Small intestine (tissue), 7 donors: Measurements from ENCODE around the gene SUGCT. TPM values are rescaled to one million over a fixed set of nuclear protein-coding genes. Genes with fewer than 3 reads are reported as not detected.
"Not testable (repeated sequence)": the region's sequence is repeated elsewhere in the genome, so short reads cannot be mapped to it uniquely, and the experiment has no call there.

Experiments used
- DNase-seq, 2 donors: peaks; one replicate each; pipeline versions ENCODE4 v3.0.0 to v3.0.0-alpha.2; 2013
- FAIRE-seq: peaks from 2 replicates; lab custom pipeline; 2012; peaks lifted over from hg19 to GRCh38; lab: Jason Lieb, UNC
- H3K27ac ChIP-seq, 3 donors: one replicate each; pipeline ENCODE4 v1.5.1; 2013; ENCODE audit warnings: low read length in 2 of 3, mild to moderate bottlenecking in 2 of 3, control low read depth in 1 of 3, inconsistent platforms in 1 of 3, low read depth in 1 of 3, moderate library complexity in 1 of 3
- H3K27me3 ChIP-seq, 3 donors: one replicate each; pipeline ENCODE4 v1.6.1; 2013; ENCODE audit warnings: low read length in 3 of 3, inconsistent platforms in 1 of 3; ENCODE audit not compliant: control insufficient read depth in 3 of 3, insufficient read depth in 3 of 3
- H3K36me3 ChIP-seq, 3 donors: one replicate each; pipeline ENCODE4 v1.6.1; 2013; ENCODE audit warnings: low read length in 3 of 3, inconsistent platforms in 1 of 3, low read depth in 1 of 3, mild to moderate bottlenecking in 1 of 3, moderate library complexity in 1 of 3; ENCODE audit not compliant: control insufficient read depth in 3 of 3, insufficient read depth in 2 of 3
- H3K4me1 ChIP-seq, 3 donors: one replicate each; pipeline ENCODE4 v1.6.1; 2013; ENCODE audit warnings: low read length in 2 of 3, inconsistent platforms in 1 of 3, low read depth in 1 of 3, mild to moderate bottlenecking in 1 of 3, moderate library complexity in 1 of 3; ENCODE audit not compliant: control insufficient read depth in 3 of 3, insufficient read depth in 2 of 3
- H3K4me3 ChIP-seq, 3 donors: one replicate each; pipeline ENCODE4 v1.5.1; 2013; ENCODE audit warnings: low read length in 3 of 3, control low read depth in 1 of 3, inconsistent platforms in 1 of 3, low read depth in 1 of 3, mild to moderate bottlenecking in 1 of 3, moderate library complexity in 1 of 3
- H3K9me3 ChIP-seq, 2 donors: one replicate each; pipeline ENCODE4 v1.6.1; 2013; ENCODE audit warnings: low read depth in 1 of 2, low read length in 1 of 2; ENCODE audit not compliant: control insufficient read depth in 2 of 2, insufficient read depth in 1 of 2
- WGBS, 3 donors: extraction: QIAGEN DNeasy Blood & Tissue Kit; methylation state at CpG; one replicate each; pipeline ENCODE4 v1.1.7; 2013; 5-methylcytosine and 5-hydroxymethylcytosine counted together
- polyA plus RNA-seq, 4 donors: library from polyadenylated mRNA; stranded (reverse) in 3 of 4; unstranded in 1 of 4; fragments of 200-250 nt in 3 of 4; fragments of 120-200 nt in 1 of 4; gene quantifications; one replicate each; pipeline versions ENCODE4 v1.2.1 to v1.2.3, GENCODE V29; 2013
- donor health status: healthy with polysubstance abuse.
- donor health status: control.
- donor health status: control.
- donor health status: Bipolar disorder and iron deficiency.
- donor health status: healthy.

The SUGCT gene
- polyA plus RNA-seq, 4 donors, result 0.54 to 26.9 (median 2.5) TPM

DNA sequence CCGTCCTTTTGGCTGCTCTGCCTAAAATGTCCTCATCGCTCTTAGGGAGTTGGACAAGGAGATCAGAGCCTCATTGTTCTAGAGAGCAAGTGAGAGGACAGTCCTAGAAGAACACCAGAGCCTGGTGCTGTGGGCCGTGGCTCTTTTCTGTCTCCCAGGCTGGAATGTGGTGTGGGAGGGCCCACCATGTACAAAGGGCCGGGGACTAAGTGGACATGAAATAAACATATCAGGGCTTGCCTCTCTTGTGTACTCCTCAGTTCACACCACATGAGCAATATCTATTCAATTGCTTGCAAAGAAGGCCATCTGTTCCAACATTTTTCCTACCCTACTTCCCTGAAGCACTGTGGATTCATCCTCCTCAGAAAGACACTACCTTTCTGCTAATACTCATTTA, 510.4 kb downstream of the SUGCT start:
- WGBS, 3 donors, result 78 to 83% (median 79%) methylated on average over 4 of the region's 4 CpGs
- no peak for FAIRE-seq

DNA sequence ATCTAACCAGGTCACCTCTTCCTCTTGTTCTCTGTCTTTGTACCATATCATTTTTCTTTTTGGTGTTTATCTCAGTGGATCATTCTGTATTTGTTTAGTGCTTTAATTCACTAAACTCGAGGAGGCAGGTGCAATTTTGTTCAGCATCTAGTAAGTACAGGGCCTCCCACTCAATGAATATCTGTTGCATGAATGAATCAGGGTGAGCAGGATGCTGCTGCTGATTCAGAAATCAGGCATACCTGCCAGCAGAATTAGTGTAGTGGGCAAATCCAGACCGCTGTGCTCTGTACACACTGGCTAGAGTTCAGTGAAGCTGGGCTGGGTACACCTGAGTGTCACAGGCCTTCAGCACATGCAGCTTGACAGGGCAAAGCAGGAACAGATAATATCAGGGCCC, 511.9 kb downstream of the SUGCT start:
- Histone ChIP-seq H3K36me3 (no peaks in the 10 kb centered on the region), H3K4me1 (no peaks in the 10 kb centered on the region), H3K27ac (no peak overlapping the region), H3K27me3 (no peaks in the 10 kb centered on the region), H3K4me3 (no peak overlapping the region), H3K9me3 (no peaks in the 10 kb centered on the region)
- WGBS, 3 donors, result 52 to 65% (median 62%) methylated on average over 2 of the region's 2 CpGs
- no peak for DNase-seq
- FAIRE-seq, result no peak

More for the DNA sequence above, 510.4 kb downstream of the SUGCT start:
- no peak overlapping the region for H3K4me3 ChIP-seq
- H3K36me3 ChIP-seq, result no peaks in the 10 kb centered on the region
- H3K27ac ChIP-seq, result no peak overlapping the region
- peak in 1 of 2 donors; percentile 2 for DNase-seq
- H3K4me1 ChIP-seq, result no peaks in the 10 kb centered on the region
- H3K9me3 ChIP-seq, result no peaks in the 10 kb centered on the region
- no peaks in the 10 kb centered on the region for H3K27me3 ChIP-seq

DNA sequence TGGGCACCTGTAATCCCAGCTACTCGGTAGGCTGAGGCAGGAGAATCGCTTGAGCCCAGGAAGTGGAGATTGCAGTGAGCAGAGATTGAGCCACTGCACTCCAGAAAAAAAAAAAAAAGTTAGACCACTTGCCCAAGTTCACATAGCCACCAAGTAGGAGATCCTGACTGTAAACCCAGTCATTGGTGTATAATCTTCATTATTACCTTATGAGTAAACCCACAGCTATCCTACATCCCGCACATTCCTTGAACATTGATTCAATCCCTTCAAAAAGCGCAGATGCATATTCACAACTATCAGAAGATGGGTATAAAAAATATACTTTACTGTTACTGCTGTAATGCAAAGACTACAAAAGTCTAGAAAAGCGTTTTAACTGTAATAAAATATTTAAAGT, 512.9 kb downstream of the SUGCT start:
- H3K27me3 ChIP-seq, result no peaks in the 10 kb centered on the region
- no peak overlapping the region for H3K4me3 ChIP-seq
- DNase-seq (no peak), FAIRE-seq (no peak)
- no peaks in the 10 kb centered on the region for H3K9me3 ChIP-seq
- H3K27ac ChIP-seq, result no peak overlapping the region
- WGBS, 3 donors, result 91 to 94% (median 91%) methylated on average over 5 of the region's 5 CpGs
- H3K36me3 ChIP-seq, result no peaks in the 10 kb centered on the region
- no peaks in the 10 kb centered on the region for H3K4me1 ChIP-seq

DNA sequence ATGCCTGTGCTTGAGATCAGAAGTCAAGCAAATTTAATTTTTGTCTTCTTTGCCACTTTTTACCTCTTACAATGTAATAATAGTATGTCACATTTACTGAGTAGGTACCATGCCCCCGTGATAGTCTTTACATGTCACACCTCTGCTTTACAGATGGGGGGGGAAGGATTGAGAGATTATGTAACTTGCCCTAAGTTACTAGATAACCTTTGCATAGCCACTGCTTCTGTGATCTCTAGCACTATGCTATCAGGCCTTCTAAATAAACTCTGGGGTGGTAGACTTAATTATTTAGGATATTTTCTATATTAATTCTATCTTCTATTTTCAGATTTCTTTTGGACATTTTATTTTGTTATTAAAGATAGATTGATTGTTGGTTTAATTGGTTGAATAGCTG, 514.4 kb downstream of the SUGCT start:
- Histone ChIP-seq H3K36me3 (no peaks in the 10 kb centered on the region), H3K9me3 (no peaks in the 10 kb centered on the region), H3K27ac (no peak overlapping the region), H3K27me3 (no peaks in the 10 kb centered on the region), H3K4me3 (no peak overlapping the region), H3K4me1 (no peaks in the 10 kb centered on the region)
- no peak for FAIRE-seq
- DNase-seq, result no peak
- 70 to 92% (median 74%) methylated on average over 1 of the region's 1 CpG for WGBS, 3 donors

DNA sequence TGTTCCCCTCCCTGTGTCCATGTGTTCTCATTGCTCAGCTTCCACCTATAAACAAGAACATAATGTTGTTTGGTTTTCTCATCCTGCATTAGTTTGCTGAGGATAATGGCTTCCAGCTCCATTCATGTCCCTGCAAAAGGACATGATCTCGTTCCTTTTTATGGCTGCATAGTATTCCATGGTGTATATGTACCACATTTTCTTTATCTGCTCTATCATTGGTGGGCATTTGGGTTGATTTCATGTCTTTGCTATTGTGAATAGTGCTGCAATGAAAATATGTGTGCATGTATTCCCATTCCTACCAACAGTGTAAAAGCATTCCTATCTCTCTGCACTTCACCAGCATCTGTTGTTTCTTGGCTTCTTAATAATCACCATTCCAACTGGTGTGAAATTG, 516.1 kb downstream of the SUGCT start:
- not testable (repeated sequence) for H3K36me3 ChIP-seq, H3K4me3 ChIP-seq, DNase-seq, H3K27ac ChIP-seq, FAIRE-seq, H3K4me1 ChIP-seq, H3K27me3 ChIP-seq, H3K9me3 ChIP-seq
- 84 to 92% (median 90%) methylated on average over 1 of the region's 1 CpG for WGBS, 3 donors

DNA sequence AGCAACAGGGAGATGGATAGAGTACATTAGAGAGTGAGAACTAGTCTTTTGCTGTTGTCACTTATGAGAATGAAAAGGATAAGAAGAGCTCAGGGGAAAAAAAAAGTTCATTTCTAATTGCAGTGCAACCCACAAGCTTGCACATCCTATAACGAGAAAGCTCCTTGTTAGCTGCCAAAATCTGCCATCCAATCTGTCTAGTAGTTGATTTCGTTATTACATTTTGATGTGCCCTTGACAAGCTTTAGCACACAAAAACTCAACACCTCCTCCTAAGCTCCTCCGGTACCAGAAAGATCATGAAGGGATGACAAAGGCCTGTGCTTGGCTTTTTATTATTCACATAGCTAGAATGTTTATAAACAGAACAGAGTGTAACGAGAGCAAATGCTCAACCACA, 519.4 kb downstream of the SUGCT start:
- no peak for FAIRE-seq
- no peaks in the 10 kb centered on the region for H3K9me3 ChIP-seq
- 79 to 88% (median 81%) methylated on average over 4 of the region's 4 CpGs for WGBS, 3 donors
- DNase-seq, result no peak
- no peaks in the 10 kb centered on the region for H3K4me1 ChIP-seq
- H3K27ac ChIP-seq, result no peak overlapping the region
- H3K4me3 ChIP-seq, result no peak overlapping the region
- no peaks in the 10 kb centered on the region for H3K27me3 ChIP-seq
- H3K36me3 ChIP-seq, result no peaks in the 10 kb centered on the region

DNA sequence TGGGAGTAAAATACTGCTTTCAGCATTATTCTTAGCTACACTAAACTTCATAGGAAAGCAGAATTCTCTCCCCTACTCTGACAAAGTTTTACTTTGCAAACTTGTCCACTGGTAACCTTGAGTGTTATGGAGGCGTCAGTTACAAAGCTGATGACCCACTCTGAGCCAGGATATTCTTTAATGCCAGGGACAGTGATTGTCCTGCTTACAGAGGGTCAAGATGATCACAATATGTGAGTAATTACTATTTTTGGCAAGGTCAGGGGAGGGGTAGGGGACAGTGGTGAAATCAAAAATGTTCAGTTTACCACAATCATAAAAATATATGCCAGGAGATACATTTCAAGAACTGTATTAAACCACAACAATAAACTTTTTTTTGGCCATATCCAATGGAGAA, 520.6 kb downstream of the SUGCT start:
- DNase-seq (no peak), FAIRE-seq (no peak)
- no peaks in the 10 kb centered on the region for H3K9me3 ChIP-seq

DNA sequence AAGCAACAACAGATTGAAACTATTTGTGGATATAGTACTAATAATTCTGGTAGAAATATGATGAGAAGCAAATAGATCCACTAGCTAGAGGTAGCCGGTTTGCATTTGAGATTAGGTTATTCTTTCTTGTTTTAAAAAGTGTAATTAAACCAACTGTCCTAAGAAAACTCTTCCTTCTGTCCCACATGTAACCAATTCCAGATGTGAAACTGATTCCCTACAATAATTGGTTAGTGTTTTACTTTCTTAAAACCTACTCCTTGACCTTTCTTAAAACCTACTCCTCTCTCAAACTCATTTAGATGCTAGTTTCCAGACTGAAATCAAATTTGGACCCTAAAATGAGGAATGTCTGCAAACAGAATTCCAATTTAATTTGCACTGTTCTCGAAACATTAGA, 521.5 kb downstream of the SUGCT start:
- Histone ChIP-seq H3K27ac (no peak overlapping the region), H3K4me1 (no peaks in the 10 kb centered on the region), H3K27me3 (no peaks in the 10 kb centered on the region), H3K36me3 (no peaks in the 10 kb centered on the region), H3K9me3 (no peaks in the 10 kb centered on the region), H3K4me3 (no peak overlapping the region)
- FAIRE-seq (no peak), DNase-seq (no peak)
- 86 to 95% (median 88%) methylated on average over 2 of the region's 2 CpGs for WGBS, 3 donors

More for the DNA sequence above, 520.6 kb downstream of the SUGCT start:
- Histone ChIP-seq H3K4me3 (no peak overlapping the region), H3K36me3 (no peaks in the 10 kb centered on the region), H3K4me1 (no peaks in the 10 kb centered on the region), H3K27me3 (no peaks in the 10 kb centered on the region), H3K27ac (no peak overlapping the region)
- 86 to 96% (median 91%) methylated on average over 1 of the region's 1 CpG for WGBS, 3 donors

DNA sequence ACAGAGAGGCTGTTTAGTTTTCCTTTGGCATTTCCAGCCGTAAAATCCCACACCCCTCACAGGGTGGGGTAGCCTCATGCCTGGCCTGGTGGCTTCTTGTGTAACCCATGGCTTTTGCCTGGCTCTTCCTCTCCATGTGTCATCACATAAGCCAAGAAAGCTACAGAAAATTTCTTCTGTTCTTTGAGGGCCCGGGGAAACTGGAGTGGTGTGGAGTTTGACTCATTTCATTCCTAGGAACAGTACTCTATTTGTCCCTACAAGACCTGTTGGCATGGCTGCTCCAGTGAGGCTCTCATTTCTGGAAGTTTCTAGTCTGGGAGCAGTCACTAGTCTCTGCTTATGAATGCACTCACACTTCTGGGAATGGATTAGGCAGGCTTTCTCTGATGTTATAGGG, 523.9 kb downstream of the SUGCT start:
- no peaks in the 10 kb centered on the region for H3K27me3 ChIP-seq
- H3K9me3 ChIP-seq, result no peaks in the 10 kb centered on the region
- H3K4me1 ChIP-seq, result no peaks in the 10 kb centered on the region
- 80 to 88% (median 84%) methylated on average over 2 of the region's 2 CpGs for WGBS, 3 donors
- no peak overlapping the region for H3K4me3 ChIP-seq
- FAIRE-seq (no peak), DNase-seq (no peak)
- no peaks in the 10 kb centered on the region for H3K36me3 ChIP-seq
- no peak overlapping the region for H3K27ac ChIP-seq
